ENCODE data around the gene EVA1C. TPM values are rescaled to one million over a fixed set of nuclear protein-coding genes. Genes with fewer than 3 reads are reported as not detected.
A peak's percentile ranks its signal among the peaks of the same experiment; 100 is the strongest.
"Not testable (repeated sequence)": the region's sequence is repeated elsewhere in the genome, so short reads cannot be mapped to it uniquely, and the experiment has no call there.

Gene EVA1C
- total and polyA plus RNA-seq, 9 donors, result 1.3 to 2.9 (median 2.0) TPM

GRCh38 chr21:32442566-32443318, 30.2 kb downstream of the EVA1C start:
- 90% methylated on average over 2 of the region's 8 CpGs for WGBS (ENCODE audit: insufficient coverage)
- no peaks in the 10 kb centered on the region for H3K36me3 ChIP-seq (ENCODE audit: control insufficient read depth, insufficient read depth, low read length)
- H3K27ac ChIP-seq (ENCODE audit: low read length), result no peak overlapping the region

GRCh38 chr21:32445101-32445500, 32.6 kb downstream of the EVA1C start:
- Histone ChIP-seq H3K27ac (ENCODE audit: low read length) (no peak overlapping the region), H3K27me3 (ENCODE audit: control insufficient read depth, insufficient read depth, low read length) (peaks cover 3% of the 10 kb centered on the region), H3K4me1 (ENCODE audit: control insufficient read depth, insufficient read depth, low read length) (no peaks in the 10 kb centered on the region), H3K4me3 (ENCODE audit: low read length) (no peak overlapping the region), H3K9me3 (replicated peaks; ENCODE audit: control insufficient read depth, low read depth, low read length) (peaks cover 8% of the 10 kb centered on the region), H3K36me3 (ENCODE audit: control insufficient read depth, insufficient read depth, low read length) (no peaks in the 10 kb centered on the region)
- DNase-seq, result no peak
- 86% methylated on average over 3 of the region's 6 CpGs for WGBS (ENCODE audit: insufficient coverage)

More at GRCh38 chr21:32442566-32443318, 30.2 kb downstream of the EVA1C start:
- Histone ChIP-seq H3K9me3 (replicated peaks; ENCODE audit: control insufficient read depth, low read depth, low read length) (peaks cover 8% of the 10 kb centered on the region), H3K27me3 (ENCODE audit: control insufficient read depth, insufficient read depth, low read length) (peaks cover 3% of the 10 kb centered on the region), H3K4me3 (ENCODE audit: low read length) (no peak overlapping the region), H3K4me1 (ENCODE audit: control insufficient read depth, insufficient read depth, low read length) (no peaks in the 10 kb centered on the region)
- DNase-seq, result no peak

- not testable (repeated sequence) for H3K27ac ChIP-seq (ENCODE audit: low read length)
- 81% methylated on average over 2 of the region's 3 CpGs for WGBS (ENCODE audit: insufficient coverage)
These were observed 33.9 kb downstream of the EVA1C start for GRCh38 chr21:32446440-32446839.

GRCh38 chr21:32447224-32447623, 34.7 kb downstream of the EVA1C start:
- peaks cover 8% of the 10 kb centered on the region for H3K9me3 ChIP-seq (replicated peaks; ENCODE audit: control insufficient read depth, low read depth, low read length)
- peaks cover 3% of the 10 kb centered on the region for H3K27me3 ChIP-seq (ENCODE audit: control insufficient read depth, insufficient read depth, low read length)
- H3K4me3 ChIP-seq (ENCODE audit: low read length), result no peak overlapping the region
- H3K4me1 ChIP-seq (ENCODE audit: control insufficient read depth, insufficient read depth, low read length), result no peaks in the 10 kb centered on the region
- WGBS (ENCODE audit: insufficient coverage), result 78% methylated on average over 1 of the region's 5 CpGs
- no peak overlapping the region for H3K27ac ChIP-seq (ENCODE audit: low read length)
- no peak for DNase-seq
- no peaks in the 10 kb centered on the region for H3K36me3 ChIP-seq (ENCODE audit: control insufficient read depth, insufficient read depth, low read length)

More at GRCh38 chr21:32446440-32446839, 33.9 kb downstream of the EVA1C start:
- not testable (repeated sequence) for H3K4me1 ChIP-seq (ENCODE audit: control insufficient read depth, insufficient read depth, low read length); H3K36me3 ChIP-seq (ENCODE audit: control insufficient read depth, insufficient read depth, low read length); H3K4me3 ChIP-seq (ENCODE audit: low read length); H3K27me3 ChIP-seq (ENCODE audit: control insufficient read depth, insufficient read depth, low read length); H3K9me3 ChIP-seq (replicated peaks; ENCODE audit: control insufficient read depth, low read depth, low read length); DNase-seq

GRCh38 chr21:32448803-32449594, 36.5 kb downstream of the EVA1C start:
- H3K27me3 ChIP-seq (ENCODE audit: control insufficient read depth, insufficient read depth, low read length), result peaks cover 3% of the 10 kb centered on the region
- H3K27ac ChIP-seq (ENCODE audit: low read length), result no peak overlapping the region
- DNase-seq, result no peak
- no peak overlapping the region for H3K4me3 ChIP-seq (ENCODE audit: low read length)
- no peaks in the 10 kb centered on the region for H3K4me1 ChIP-seq (ENCODE audit: control insufficient read depth, insufficient read depth, low read length)
- WGBS (ENCODE audit: insufficient coverage), result 100% methylated on average over 1 of the region's 6 CpGs
- H3K36me3 ChIP-seq (ENCODE audit: control insufficient read depth, insufficient read depth, low read length), result no peaks in the 10 kb centered on the region
- peaks cover 6% of the 10 kb centered on the region for H3K9me3 ChIP-seq (replicated peaks; ENCODE audit: control insufficient read depth, low read depth, low read length)

- DNase-seq, result peak; percentile 37
- H3K27me3 ChIP-seq (ENCODE audit: control insufficient read depth, insufficient read depth, low read length); H3K4me1 ChIP-seq (ENCODE audit: control insufficient read depth, insufficient read depth, low read length); H3K36me3 ChIP-seq (ENCODE audit: control insufficient read depth, insufficient read depth, low read length); H3K4me3 ChIP-seq (ENCODE audit: low read length); H3K9me3 ChIP-seq (replicated peaks; ENCODE audit: control insufficient read depth, low read depth, low read length): not testable (repeated sequence)
- H3K27ac ChIP-seq (ENCODE audit: low read length), result peak overlapping the region; percentile 9
- WGBS (ENCODE audit: insufficient coverage), result 48% methylated on average over 3 of the region's 14 CpGs
These were observed 38.6 kb downstream of the EVA1C start for GRCh38 chr21:32450881-32451701.

- not testable (repeated sequence) for H3K4me3 ChIP-seq (ENCODE audit: low read length); H3K36me3 ChIP-seq (ENCODE audit: control insufficient read depth, insufficient read depth, low read length); H3K27me3 ChIP-seq (ENCODE audit: control insufficient read depth, insufficient read depth, low read length); H3K4me1 ChIP-seq (ENCODE audit: control insufficient read depth, insufficient read depth, low read length); H3K9me3 ChIP-seq (replicated peaks; ENCODE audit: control insufficient read depth, low read depth, low read length); H3K27ac ChIP-seq (ENCODE audit: low read length); DNase-seq
- WGBS (ENCODE audit: insufficient coverage), result 82% methylated on average over 7 of the region's 8 CpGs
These were observed 39.7 kb downstream of the EVA1C start for GRCh38 chr21:32452191-32452590.

- no peaks in the 10 kb centered on the region for H3K9me3 ChIP-seq (replicated peaks; ENCODE audit: control insufficient read depth, low read depth, low read length)
- H3K4me3 ChIP-seq (ENCODE audit: low read length), result no peak overlapping the region
- no peak for DNase-seq
- WGBS (ENCODE audit: insufficient coverage), result 94% methylated on average over 11 of the region's 11 CpGs
- H3K4me1 ChIP-seq (ENCODE audit: control insufficient read depth, insufficient read depth, low read length), result peaks cover 8% of the 10 kb centered on the region
- no peak overlapping the region for H3K27ac ChIP-seq (ENCODE audit: low read length)
- H3K27me3 ChIP-seq (ENCODE audit: control insufficient read depth, insufficient read depth, low read length), result no peaks in the 10 kb centered on the region
- H3K36me3 ChIP-seq (ENCODE audit: control insufficient read depth, insufficient read depth, low read length), result no peaks in the 10 kb centered on the region
These were observed 40.1 kb downstream of the EVA1C start for GRCh38 chr21:32452641-32453040.

- Histone ChIP-seq H3K4me1 (ENCODE audit: control insufficient read depth, insufficient read depth, low read length) (peaks cover 10% of the 10 kb centered on the region), H3K4me3 (ENCODE audit: low read length) (no peak overlapping the region), H3K36me3 (ENCODE audit: control insufficient read depth, insufficient read depth, low read length) (no peaks in the 10 kb centered on the region), H3K27me3 (ENCODE audit: control insufficient read depth, insufficient read depth, low read length) (no peaks in the 10 kb centered on the region), H3K9me3 (replicated peaks; ENCODE audit: control insufficient read depth, low read depth, low read length) (no peaks in the 10 kb centered on the region), H3K27ac (ENCODE audit: low read length) (no peak overlapping the region)
- no peak for DNase-seq
- WGBS (ENCODE audit: insufficient coverage), result 80% methylated on average over 1 of the region's 5 CpGs
These were observed 43.0 kb downstream of the EVA1C start for GRCh38 chr21:32455548-32455947.

GRCh38 chr21:32456497-32456918, 44.0 kb downstream of the EVA1C start:
- Histone ChIP-seq H3K27ac (ENCODE audit: low read length) (no peak overlapping the region), H3K4me1 (ENCODE audit: control insufficient read depth, insufficient read depth, low read length) (peaks cover 10% of the 10 kb centered on the region), H3K4me3 (ENCODE audit: low read length) (no peak overlapping the region), H3K27me3 (ENCODE audit: control insufficient read depth, insufficient read depth, low read length) (no peaks in the 10 kb centered on the region), H3K9me3 (replicated peaks; ENCODE audit: control insufficient read depth, low read depth, low read length) (no peaks in the 10 kb centered on the region), H3K36me3 (ENCODE audit: control insufficient read depth, insufficient read depth, low read length) (no peaks in the 10 kb centered on the region)
- no peak for DNase-seq
- 39% methylated on average over 3 of the region's 6 CpGs for WGBS (ENCODE audit: insufficient coverage)
